ENCODE measurements around the gene KLK15. TPM values are rescaled to one million over a fixed set of nuclear protein-coding genes. Genes with fewer than 3 reads are reported as not detected.

The KLK15 gene
- total RNA-seq, 1 donor from 2014 or later = not detected

GRCh38 chr19:50843701-50844221 is 10.4 kb upstream of the KLK15 start:
- no peak for DNase-seq (ENCODE audit: low spot score)

- no peak for DNase-seq (ENCODE audit: low spot score)
Measured at GRCh38 chr19:50843205-50843604, 9.8 kb upstream of the KLK15 start.

- DNase-seq (ENCODE audit: low spot score) = no peak
Measured at GRCh38 chr19:50842130-50842529, 8.8 kb upstream of the KLK15 start.

GRCh38 chr19:50839712-50840655 is 6.6 kb upstream of the KLK15 start:
- DNase-seq (ENCODE audit: low spot score) = no peak

GRCh38 chr19:50838239-50838638 is 4.9 kb upstream of the KLK15 start:
- no peak for DNase-seq (ENCODE audit: low spot score)

GRCh38 chr19:50837300-50837699 is 3.9 kb upstream of the KLK15 start:
- DNase-seq (ENCODE audit: low spot score) = no peak

- DNase-seq (ENCODE audit: low spot score) = no peak
Measured at GRCh38 chr19:50836543-50837195, 3.3 kb upstream of the KLK15 start.

- peak; percentile 70 for DNase-seq (ENCODE audit: low spot score)
Measured at GRCh38 chr19:50835785-50836542, 2.6 kb upstream of the KLK15 start.

GRCh38 chr19:50835103-50835784 is 1.9 kb upstream of the KLK15 start:
- DNase-seq (ENCODE audit: low spot score) = no peak

GRCh38 chr19:50833802-50834167 is 411 bp upstream of the KLK15 start:
- no peak for DNase-seq (ENCODE audit: low spot score)

GRCh38 chr19:50832666-50833065 is 708 bp downstream of the KLK15 start:
- no peak for DNase-seq (ENCODE audit: low spot score)

- no peak for DNase-seq (ENCODE audit: low spot score)
Measured at GRCh38 chr19:50831026-50831396, 2.4 kb downstream of the KLK15 start.

GRCh38 chr19:50830266-50831025 is 2.9 kb downstream of the KLK15 start:
- no peak for DNase-seq (ENCODE audit: low spot score)

GRCh38 chr19:50829801-50830200 is 3.6 kb downstream of the KLK15 start:
- no peak for DNase-seq (ENCODE audit: low spot score)

- DNase-seq (ENCODE audit: low spot score) = no peak
Measured at GRCh38 chr19:50827476-50827875, 5.9 kb downstream of the KLK15 start.

- no peak for DNase-seq (ENCODE audit: low spot score)
Measured at GRCh38 chr19:50826492-50827240, 6.7 kb downstream of the KLK15 start.

- no peak for DNase-seq (ENCODE audit: low spot score)
Measured at GRCh38 chr19:50823389-50824042, 9.9 kb downstream of the KLK15 start, which contains the start of gene KLK1. KLK1 (minus strand) TSS chr19:50823787; CDS start chr19:50823748, 39 bp downstream.

- DNase-seq (ENCODE audit: low spot score) = no peak
Measured at GRCh38 chr19:50822661-50823208, 10.6 kb downstream of the KLK15 start.

- DNase-seq (ENCODE audit: low spot score) = no peak
Measured at GRCh38 chr19:50821622-50822021, 11.8 kb downstream of the KLK15 start.
